K562 (cell line): Measurements from ENCODE around the gene ZNF740. TPM values are rescaled to one million over a fixed set of nuclear protein-coding genes. Genes with fewer than 3 reads are reported as not detected.
A peak's percentile ranks its signal among the peaks of the same experiment; 100 is the strongest.

ENCODE experiments used
- GABPB1 ChIP-seq: sonication (generic); formaldehyde crosslinking; IDR thresholded peaks from 2 replicates; pipeline ENCODE4 v1.8.0; 2022; ENCODE audit warnings: mild to moderate bottlenecking, missing genetic modification reagents
- HCFC1 ChIP-seq: IDR thresholded peaks from 2 replicates; pipeline ENCODE4 v1.6.1; 2012; ENCODE audit warnings: low read depth, low read length, improper control_type of control experiment
- JUN ChIP-seq, 2 experiments: sonication (generic) in 1 of 2; formaldehyde crosslinking in 1 of 2; IDR thresholded peaks; 2 replicates each; pipeline versions ENCODE4 v1.6.1 to v1.8.0; 2012 to 2022; ENCODE audit warnings: borderline replicate concordance in 2 of 2, mild to moderate bottlenecking in 2 of 2, improper control_type of control experiment in 1 of 2, low read depth in 1 of 2, low read length in 1 of 2, missing genetic modification reagents in 1 of 2
- JUND ChIP-seq, 2 experiments: IDR thresholded peaks; 2 replicates in 1 of 2; 3 replicates in 1 of 2; pipeline ENCODE4 v1.6.1; 2011; ENCODE audit warnings: borderline replicate concordance in 2 of 2, low read depth in 2 of 2, low read length in 2 of 2, improper control_type of control experiment in 1 of 2, missing biosample characterization in 1 of 2, missing genetic modification characterization in 1 of 2, missing genetic modification reagents in 1 of 2
- RBFOX2 ChIP-seq: fragments of 200-400 bp; formaldehyde crosslinking; IDR thresholded peaks from 2 replicates; pipeline ENCODE4 v1.6.1; 2017; ENCODE audit warnings: low read depth, mild to moderate bottlenecking, low read length, moderate library complexity
- SOX6 ChIP-seq: fragments of 450-650 bp; IDR thresholded peaks from 2 replicates; pipeline ENCODE4 v1.6.1; 2014; ENCODE audit warnings: mild to moderate bottlenecking
- ZEB2 ChIP-seq: fragments of 450-650 bp; IDR thresholded peaks from 2 replicates; pipeline ENCODE4 v1.6.1; 2016
- polyA plus RNA-seq, 8 experiments: library from polyadenylated mRNA; depleted of rRNA in 4 of 8; stranded (reverse) in 5 of 8; unstranded in 3 of 8; fragments of >200 nt; fragmentation: Nextera tagmentation in 2 of 8; fragmentation: Illumina TruSeq in 1 of 8; extraction: Ambion mirVana in 2 of 8; extraction: Trizol in 1 of 8; gene quantifications; 2 replicates each; pipeline versions ENCODE4 v1.2.1 to v1.2.3, GENCODE V29; 2011 to 2014; ENCODE audit warnings: inconsistent platforms in 1 of 8, missing spikeins in 1 of 8
- total RNA-seq, 7 experiments: library from RNA; depleted of rRNA in 6 of 7; stranded (reverse); fragments of >200 nt in 6 of 7; fragmentation: Illumina TruSeq in 2 of 7; extraction: Trizol in 2 of 7; gene quantifications; 2 replicates each; pipeline versions ENCODE4 v1.2.1 to v1.2.3, GENCODE V29; 2011 to 2021; ENCODE audit warnings: low replicate concordance in 1 of 7
- TF ChIP-seq, protein P1 (sequence below), 2 experiments: fragments of 450-650 bp; conservative IDR thresholded peaks; 2 replicates each; pipeline ENCODE4 v1.6.1; 2017; ENCODE audit warnings: mild to moderate bottlenecking in 2 of 2, moderate library complexity in 2 of 2
- TF ChIP-seq, protein P2 (sequence below), 2 experiments: fragments of 450-650 bp in 1 of 2; sonication (generic) in 1 of 2; formaldehyde crosslinking in 1 of 2; IDR thresholded peaks; 2 replicates each; pipeline versions ENCODE4 v1.7.1 to v1.9.0; 2016 to 2022; ENCODE audit warnings: inconsistent platforms in 1 of 2, mild to moderate bottlenecking in 1 of 2, missing genetic modification reagents in 1 of 2
- TF ChIP-seq, protein P3 (sequence below), 2 experiments: fragments of 450-650 bp; IDR thresholded peaks; 2 replicates each; pipeline ENCODE4 v1.6.1; 2016
- TF ChIP-seq, protein P4 (sequence below): sonication (generic); IDR thresholded peaks from 2 replicates; pipeline ENCODE4 v1.6.1; 2016

Gene ZNF740
- total and polyA plus RNA-seq, 9 of the 15 experiments (the other 6 are each of a cell fraction or from before 2014, with no cell fraction given), result 0.57 to 46.4 (median 18.6) TPM

DNA sequence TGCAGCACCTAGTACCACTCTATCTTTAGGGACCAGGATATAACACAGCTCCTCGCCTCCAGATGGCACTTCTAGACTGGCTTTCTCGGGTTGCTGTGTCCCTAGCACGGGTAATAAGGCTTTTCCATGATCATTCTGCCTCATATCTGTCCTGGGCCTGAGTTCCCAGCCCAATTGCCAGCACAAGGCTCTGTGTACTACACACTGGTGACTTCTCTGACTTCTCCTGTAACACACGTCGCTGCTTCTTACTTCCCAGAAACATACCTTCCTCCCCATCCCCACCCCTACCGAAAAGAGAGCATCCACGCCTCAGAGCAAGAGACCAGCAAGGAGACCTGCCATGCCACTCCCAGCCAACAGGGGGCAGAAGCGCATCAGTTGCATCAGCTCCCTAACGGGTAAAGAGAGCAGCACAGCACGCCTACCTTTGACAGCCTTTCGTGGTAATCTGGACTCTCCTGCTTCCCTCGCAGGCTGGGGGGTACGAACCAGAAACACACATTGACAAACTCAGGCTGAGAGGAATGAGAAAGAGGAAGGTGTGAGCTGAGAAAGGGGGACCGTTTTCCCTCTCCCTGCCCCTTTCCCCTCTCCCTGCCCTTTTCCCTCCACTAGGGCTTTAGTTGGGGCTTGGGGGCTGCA is 21.2 kb upstream of the ZNF740 start (continued):
- TF ChIP-seq GABPB1 (CRISPR knock-in tag), result no peak
- TF ChIP-seq, protein P1, sequence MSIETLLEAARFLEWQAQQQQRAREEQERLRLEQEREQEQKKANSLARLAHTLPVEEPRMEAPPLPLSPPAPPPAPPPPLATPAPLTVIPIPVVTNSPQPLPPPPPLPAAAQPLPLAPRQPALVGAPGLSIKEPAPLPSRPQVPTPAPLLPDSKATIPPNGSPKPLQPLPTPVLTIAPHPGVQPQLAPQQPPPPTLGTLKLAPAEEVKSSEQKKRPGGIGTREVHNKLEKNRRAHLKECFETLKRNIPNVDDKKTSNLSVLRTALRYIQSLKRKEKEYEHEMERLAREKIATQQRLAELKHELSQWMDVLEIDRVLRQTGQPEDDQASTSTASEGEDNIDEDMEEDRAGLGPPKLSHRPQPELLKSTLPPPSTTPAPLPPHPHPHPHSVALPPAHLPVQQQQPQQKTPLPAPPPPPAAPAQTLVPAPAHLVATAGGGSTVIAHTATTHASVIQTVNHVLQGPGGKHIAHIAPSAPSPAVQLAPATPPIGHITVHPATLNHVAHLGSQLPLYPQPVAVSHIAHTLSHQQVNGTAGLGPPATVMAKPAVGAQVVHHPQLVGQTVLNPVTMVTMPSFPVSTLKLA (conservative IDR thresholded peaks at IDR 0.05), result peak in 1 of 2 experiments; percentile 62; a peak in 2 of 4 replicates
- TF ChIP-seq, protein P2, sequence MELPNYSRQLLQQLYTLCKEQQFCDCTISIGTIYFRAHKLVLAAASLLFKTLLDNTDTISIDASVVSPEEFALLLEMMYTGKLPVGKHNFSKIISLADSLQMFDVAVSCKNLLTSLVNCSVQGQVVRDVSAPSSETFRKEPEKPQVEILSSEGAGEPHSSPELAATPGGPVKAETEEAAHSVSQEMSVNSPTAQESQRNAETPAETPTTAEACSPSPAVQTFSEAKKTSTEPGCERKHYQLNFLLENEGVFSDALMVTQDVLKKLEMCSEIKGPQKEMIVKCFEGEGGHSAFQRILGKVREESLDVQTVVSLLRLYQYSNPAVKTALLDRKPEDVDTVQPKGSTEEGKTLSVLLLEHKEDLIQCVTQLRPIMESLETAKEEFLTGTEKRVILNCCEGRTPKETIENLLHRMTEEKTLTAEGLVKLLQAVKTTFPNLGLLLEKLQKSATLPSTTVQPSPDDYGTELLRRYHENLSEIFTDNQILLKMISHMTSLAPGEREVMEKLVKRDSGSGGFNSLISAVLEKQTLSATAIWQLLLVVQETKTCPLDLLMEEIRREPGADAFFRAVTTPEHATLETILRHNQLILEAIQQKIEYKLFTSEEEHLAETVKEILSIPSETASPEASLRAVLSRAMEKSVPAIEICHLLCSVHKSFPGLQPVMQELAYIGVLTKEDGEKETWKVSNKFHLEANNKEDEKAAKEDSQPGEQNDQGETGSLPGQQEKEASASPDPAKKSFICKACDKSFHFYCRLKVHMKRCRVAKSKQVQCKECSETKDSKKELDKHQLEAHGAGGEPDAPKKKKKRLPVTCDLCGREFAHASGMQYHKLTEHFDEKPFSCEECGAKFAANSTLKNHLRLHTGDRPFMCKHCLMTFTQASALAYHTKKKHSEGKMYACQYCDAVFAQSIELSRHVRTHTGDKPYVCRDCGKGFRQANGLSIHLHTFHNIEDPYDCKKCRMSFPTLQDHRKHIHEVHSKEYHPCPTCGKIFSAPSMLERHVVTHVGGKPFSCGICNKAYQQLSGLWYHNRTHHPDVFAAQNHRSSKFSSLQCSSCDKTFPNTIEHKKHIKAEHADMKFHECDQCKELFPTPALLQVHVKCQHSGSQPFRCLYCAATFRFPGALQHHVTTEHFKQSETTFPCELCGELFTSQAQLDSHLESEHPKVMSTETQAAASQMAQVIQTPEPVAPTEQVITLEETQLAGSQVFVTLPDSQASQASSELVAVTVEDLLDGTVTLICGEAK (IDR thresholded peaks at IDR 0.05), result 0 out of 2 replicates have a peak, but pooled peaks have one; percentile 36
- TF ChIP-seq, protein P2 (CRISPR knock-in tag; IDR thresholded peaks at IDR 0.05), result no peak
- peak; percentile 46; the same call in 1 of the 2 replicates for TF ChIP-seq JUN (IDR thresholded peaks at IDR 0.05; ENCODE audit: borderline replicate concordance, low read depth, low read length)
- no peak for TF ChIP-seq JUN (CRISPR knock-in tag; IDR thresholded peaks at IDR 0.05; ENCODE audit: borderline replicate concordance)
- TF ChIP-seq, protein P3, sequence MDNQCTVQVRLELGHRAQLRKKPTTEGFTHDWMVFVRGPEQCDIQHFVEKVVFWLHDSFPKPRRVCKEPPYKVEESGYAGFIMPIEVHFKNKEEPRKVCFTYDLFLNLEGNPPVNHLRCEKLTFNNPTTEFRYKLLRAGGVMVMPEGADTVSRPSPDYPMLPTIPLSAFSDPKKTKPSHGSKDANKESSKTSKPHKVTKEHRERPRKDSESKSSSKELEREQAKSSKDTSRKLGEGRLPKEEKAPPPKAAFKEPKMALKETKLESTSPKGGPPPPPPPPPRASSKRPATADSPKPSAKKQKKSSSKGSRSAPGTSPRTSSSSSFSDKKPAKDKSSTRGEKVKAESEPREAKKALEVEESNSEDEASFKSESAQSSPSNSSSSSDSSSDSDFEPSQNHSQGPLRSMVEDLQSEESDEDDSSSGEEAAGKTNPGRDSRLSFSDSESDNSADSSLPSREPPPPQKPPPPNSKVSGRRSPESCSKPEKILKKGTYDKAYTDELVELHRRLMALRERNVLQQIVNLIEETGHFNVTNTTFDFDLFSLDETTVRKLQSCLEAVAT (IDR thresholded peaks at IDR 0.05), result peak; percentile 17 to 70; a peak in 2 of 4 replicates
- TF ChIP-seq, protein P4, sequence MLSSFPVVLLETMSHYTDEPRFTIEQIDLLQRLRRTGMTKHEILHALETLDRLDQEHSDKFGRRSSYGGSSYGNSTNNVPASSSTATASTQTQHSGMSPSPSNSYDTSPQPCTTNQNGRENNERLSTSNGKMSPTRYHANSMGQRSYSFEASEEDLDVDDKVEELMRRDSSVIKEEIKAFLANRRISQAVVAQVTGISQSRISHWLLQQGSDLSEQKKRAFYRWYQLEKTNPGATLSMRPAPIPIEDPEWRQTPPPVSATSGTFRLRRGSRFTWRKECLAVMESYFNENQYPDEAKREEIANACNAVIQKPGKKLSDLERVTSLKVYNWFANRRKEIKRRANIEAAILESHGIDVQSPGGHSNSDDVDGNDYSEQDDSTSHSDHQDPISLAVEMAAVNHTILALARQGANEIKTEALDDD, result peak; percentile 62; the same call in 1 of the 2 replicates
- TF ChIP-seq HCFC1, result peak; percentile 51; the same call in 1 of the 2 replicates
- peak; percentile 64 for TF ChIP-seq JUND (IDR thresholded peaks at IDR 0.05; ENCODE audit: borderline replicate concordance, low read depth, low read length)
- TF ChIP-seq JUND (tag; IDR thresholded peaks at IDR 0.05; ENCODE audit: borderline replicate concordance, low read depth, low read length), result peak; percentile 60; the same call in 1 of the 3 replicates
- peak; percentile 45; the same call in 1 of the 2 replicates for TF ChIP-seq RBFOX2
- TF ChIP-seq ZEB2, result peak; percentile 79
- peak; percentile 56; the same call in 1 of the 2 replicates for TF ChIP-seq SOX6
